GM19035 (cell line): ENCODE results near the gene HDDC2.
A peak's percentile ranks its signal among the peaks of the same experiment; 100 is the strongest.

ENCODE experiments used
- ATAC-seq: cut with Tn5 transposase; IDR thresholded peaks from one replicate; pipeline ENCODE4 v1.9.1; 2021; ENCODE audit not compliant: unreplicated experiment

Gene HDDC2, protein sequence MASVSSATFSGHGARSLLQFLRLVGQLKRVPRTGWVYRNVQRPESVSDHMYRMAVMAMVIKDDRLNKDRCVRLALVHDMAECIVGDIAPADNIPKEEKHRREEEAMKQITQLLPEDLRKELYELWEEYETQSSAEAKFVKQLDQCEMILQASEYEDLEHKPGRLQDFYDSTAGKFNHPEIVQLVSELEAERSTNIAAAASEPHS

DNA sequence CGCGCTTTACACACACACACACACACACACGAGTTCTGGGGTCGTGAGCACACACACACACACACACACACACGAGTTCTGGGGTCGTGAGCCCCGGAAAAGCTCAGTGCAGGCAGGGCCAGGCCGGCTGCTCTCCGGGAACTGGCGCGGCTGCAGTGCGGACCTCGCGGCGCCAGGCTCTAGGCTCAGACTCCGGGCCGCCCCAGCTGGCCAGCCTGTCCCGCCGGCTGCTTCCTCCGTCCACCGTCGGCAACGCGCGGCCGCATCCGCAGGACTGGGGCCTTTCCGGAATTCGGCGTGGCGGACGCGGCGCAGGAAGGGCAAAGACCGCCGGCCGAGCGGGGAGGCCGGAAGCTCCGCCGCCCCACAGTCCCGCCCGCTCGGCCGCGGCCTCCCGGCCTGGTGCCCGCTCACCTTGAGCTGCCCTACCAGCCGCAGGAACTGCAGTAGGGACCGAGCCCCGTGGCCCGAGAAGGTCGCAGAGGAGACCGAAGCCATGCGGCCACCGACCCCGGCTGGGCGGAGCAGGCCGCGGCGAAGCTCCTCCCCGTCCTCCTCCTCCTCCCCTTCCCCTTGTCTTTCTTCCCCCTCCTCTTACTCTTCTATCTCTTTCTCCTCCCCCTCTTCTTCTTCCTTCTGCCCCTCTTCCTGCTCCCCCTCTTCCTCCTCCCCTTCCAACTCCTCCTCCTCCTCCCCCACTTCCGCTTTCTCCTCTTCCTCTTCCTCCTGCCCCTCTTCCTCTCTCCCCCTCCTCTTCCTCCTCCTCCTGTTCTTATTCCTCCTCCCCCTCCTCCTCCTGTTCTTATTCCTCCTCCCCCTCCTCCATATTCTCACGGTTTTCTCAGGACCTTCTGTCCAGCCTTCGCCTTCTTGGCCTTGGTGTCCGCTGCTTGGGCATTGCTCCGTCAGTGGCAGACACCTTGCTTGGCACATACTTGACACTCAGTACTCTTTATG is at the start of gene HDDC2:
HDDC2 (minus strand) TSS at position 533 of the 957 bp plus-strand sequence; CDS start at position 498, 35 bp downstream.
- peak; percentile 84 for ATAC-seq

DNA sequence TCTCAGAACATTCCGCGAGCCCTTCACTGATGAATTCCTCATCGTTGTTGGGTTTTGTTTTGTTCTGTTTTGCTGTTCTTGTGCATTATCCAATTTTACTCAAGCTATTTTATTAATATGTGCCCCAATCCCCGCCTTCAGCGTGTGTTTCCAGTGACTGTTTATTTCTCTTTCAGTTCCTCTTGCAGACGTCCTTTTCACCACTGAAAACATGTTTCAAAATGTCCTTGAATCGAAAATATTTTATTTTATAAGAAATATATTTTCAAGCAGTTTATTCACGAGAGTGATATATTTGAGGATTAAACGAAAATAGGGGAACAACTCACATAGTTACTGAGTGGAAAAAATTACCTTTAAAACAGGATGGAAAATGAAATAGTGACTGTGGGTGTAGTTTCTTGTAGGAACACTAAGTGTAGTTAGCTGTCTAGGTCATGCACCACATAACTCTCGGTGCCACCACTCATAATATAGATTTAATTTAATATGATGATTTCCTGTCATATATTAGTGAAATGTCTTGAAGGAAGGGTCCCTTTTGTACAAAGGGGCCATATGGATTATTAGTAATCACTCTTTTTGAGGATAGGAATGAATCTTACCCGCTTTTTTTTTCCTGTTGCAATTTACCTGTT is 45.3 kb upstream of the HDDC2 start:
- ATAC-seq = peak; percentile 88

DNA sequence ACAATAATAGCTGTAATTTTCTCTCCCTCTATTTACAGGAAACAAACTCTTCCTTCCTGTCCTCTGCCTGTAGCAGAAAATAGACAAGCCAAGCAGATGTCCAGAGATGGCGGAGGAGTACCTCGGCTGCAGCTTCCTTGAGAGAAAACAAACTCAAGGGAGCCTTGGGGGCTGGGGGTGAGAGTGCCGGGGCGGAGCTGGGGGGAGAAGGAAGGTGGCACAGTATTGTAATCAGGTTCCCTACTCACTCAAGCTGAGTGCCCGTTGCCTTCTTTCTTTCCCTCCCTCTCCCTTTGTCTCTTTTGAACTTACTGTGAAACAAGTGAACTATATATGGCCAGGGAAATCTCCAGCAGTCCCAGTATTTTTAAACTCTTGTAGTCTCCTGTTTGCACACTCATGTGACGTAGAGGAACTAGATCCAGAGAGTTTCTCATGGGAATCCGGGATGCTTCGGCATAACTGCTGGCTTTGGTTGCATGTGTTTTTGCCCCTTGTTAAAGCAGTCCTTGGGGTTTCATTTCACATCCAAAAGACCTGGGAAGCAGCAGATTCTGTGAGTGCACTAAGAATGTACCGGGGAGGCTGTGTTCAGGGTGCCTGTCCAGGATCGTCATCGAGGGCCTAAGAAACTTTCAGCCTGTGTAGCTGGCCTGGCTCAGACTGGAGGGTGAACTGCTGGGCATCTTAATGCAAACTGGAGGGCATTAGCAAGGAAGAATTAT is 44.6 kb upstream of the HDDC2 start:
- peak; percentile 53 for ATAC-seq

- ATAC-seq = no peak
These were observed 39.7 kb upstream of the HDDC2 start for GRCh38 chr6:125341460-125341859.

DNA sequence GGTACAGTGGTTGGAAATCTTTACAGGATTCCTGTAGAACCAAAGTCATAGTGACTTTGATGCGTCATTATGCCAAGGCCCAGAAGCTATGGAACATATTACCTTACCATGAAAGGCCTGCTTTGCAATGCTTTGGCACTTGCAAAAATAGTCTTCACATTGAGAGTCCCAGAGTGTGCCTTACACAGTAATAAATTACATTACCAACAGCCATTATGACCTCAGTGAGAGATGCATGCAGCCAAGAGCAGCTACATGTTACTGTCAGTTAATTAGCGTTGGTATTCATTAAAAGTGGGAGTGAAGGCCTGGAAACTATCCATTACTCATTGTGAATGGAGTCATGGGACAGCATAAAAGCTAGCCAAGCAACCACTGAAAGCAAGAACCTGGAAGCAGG is 39.2 kb upstream of the HDDC2 start:
- no peak for ATAC-seq

GRCh38 chr6:125340175-125340835 is 38.5 kb upstream of the HDDC2 start:
- ATAC-seq = no peak

- no peak for ATAC-seq
These were observed 37.9 kb upstream of the HDDC2 start for GRCh38 chr6:125339653-125340052.

- no peak for ATAC-seq
These were observed 36.6 kb upstream of the HDDC2 start for GRCh38 chr6:125338381-125338780.

- no peak for ATAC-seq
These were observed 35.9 kb upstream of the HDDC2 start for GRCh38 chr6:125337706-125338105.

DNA sequence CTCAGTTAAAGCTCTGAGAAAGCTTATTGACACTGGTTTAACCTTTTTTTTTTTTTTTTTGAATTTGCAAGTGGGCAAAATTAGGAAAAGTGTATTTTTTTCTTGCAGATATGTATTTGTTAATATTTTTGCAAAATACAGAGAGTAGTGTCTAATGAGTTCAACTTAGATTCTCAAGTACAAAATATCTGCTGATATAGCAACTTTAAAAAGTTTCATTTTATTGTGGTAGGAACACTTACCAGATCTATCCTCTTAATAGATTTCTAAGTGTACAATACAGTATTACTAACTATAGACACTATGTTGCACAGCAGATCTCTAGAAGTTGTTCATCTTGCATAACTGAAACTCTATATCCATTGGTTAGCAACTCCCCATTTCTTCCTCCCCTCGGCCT is 30.9 kb upstream of the HDDC2 start:
- ATAC-seq = no peak

DNA sequence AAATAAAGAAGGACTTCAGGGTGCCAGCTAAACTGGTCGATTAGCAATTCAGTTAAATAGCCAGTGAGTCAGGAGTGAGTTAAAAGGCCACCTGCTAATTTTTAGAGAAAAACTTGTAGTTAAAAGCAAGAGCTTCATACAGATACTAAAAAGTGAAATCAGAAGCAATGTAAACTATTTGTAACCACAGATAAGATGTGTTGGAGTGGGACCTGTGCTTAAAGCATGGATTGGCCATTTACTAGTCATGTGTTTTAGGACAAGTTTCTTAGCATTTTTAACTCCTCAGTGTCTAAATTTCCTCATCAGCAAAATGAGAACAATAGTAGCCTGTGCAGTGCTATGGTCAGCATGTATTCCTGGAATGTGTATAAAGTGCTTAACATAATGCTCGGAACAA is 23.8 kb upstream of the HDDC2 start:
- ATAC-seq = no peak

- no peak for ATAC-seq
These were observed 21.6 kb upstream of the HDDC2 start for GRCh38 chr6:125323376-125323775.

DNA sequence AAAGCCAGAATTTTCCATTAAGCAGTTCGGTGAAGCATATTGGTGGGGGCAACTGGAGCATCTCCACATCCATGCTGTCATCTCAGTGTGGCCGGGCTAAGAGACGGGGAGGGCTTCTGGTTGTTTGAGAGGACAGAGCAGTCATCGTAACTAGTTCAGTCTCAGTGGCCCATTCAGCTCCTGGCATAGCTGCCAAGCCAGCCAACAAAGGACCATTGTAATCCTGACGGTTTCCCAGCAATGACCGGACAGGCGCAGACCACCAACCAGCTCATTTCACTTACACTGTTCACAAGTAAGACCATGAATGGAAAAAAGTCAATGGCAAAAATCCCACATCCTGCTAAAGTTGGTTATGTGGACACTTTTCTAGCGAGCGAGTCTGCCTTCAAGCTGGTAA is 14.9 kb upstream of the HDDC2 start:
- no peak for ATAC-seq

DNA sequence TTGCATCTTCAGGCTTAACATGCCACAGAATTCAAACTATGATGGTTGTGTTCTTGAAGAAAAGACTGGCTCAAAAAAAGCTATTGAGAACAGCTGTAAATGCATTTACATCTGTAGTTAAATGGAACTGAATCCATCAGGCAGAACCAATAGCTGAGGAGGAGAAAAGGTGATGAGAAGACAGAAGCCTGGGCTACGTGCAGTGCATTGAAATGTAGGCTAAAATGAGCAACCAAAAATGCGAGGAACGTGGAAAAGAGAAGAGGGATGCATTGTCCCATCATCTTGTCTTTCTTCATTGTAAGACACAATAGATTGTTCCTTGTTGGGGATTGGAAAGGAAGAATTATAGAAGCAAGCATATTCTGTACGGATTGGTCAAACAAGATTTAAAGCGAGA is 13.8 kb upstream of the HDDC2 start:
- ATAC-seq = no peak

DNA sequence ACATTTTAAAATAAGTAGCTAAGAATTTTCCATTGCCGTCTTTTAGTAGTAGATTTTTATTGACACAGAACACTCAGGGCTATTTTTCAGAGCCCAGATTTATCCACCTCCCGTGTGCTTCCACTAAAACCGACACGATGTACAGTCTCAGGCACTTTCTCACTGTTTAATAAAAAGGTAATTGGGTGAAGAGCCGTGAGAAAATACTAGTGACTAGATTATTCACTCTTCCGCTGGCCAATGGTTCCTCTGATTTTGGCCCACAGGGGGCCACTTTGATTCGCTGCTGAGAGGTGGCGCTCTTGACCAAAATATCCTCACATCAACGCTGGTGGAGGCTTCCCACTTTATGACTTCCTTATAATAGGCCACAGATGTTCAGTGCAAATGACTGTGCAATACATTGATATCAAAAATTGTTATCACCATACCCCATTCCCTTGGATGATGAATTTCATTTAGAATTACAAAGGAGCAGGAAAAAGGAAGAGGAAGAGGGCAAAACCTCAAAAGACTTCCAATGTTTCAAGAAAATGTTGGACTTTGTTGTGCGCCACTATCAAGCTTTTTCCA is 12.3 kb upstream of the HDDC2 start:
- peak; percentile 88 for ATAC-seq

DNA sequence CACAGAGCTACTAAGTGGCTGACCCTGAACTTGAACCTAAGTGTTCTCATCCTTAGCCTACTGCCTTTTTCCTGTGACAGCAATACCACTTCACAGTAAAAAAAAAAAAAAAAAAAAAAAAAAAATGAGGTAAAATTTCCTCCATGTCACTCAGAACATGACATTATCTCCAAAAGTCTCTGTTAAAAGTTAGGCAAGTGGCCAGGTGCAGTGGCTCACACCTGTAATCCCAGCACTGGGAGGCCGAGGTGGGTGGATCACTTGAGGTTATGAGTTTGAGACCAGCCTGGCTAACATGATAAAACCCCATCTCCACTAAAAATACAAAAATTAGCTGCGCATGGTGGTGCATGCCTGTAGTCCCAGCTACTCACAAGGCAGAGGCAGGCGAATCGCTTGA is 11.2 kb upstream of the HDDC2 start:
- no peak for ATAC-seq

GRCh38 chr6:125312478-125312877 is 10.7 kb upstream of the HDDC2 start:
- ATAC-seq = no peak

DNA sequence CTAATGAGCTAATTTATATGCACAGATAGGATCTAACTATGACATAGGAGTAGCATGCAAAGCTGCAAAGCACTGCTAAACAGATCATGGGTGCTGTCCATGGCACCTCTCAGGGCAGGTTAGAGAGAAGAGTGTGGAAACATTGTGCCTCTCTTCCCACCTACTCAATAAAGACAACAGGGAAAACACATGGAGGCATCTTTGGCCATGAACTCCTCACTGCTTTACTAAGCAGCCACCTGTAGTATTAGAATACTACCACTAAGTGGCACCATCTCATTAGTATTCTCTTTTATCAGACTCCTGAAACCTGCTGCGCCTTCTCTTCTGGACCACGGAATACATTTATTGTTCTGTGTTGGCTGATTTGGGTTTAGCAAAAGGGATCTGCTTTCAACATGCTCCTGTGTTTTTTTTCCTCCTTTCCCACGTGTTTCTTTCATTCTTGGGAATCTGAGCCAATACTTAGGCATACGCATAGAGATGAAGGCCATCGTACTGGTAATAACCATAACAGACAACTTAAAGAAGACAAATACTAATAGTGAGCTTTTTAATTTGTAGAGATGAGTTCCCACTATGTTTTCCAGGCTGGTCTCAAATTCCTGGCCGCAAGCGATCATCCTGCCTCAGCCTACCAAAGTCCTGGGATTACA is 9.4 kb upstream of the HDDC2 start:
- peak; percentile 82 for ATAC-seq

GRCh38 chr6:125307964-125308615 is 6.3 kb upstream of the HDDC2 start:
- no peak for ATAC-seq
